ENCODE results near the gene TRIM15. TPM values are rescaled to one million over a fixed set of nuclear protein-coding genes. Genes with fewer than 3 reads are reported as not detected.

TRIM15 gene
- total and polyA plus RNA-seq, 10 donors, result 0.13 to 0.29 TPM; not detected in 8

- no peaks in the 10 kb centered on the region for H3K36me3 ChIP-seq
- 21 to 43% (median 23%) methylated on average over 3 of the region's 3 CpGs for WGBS, 5 donors
- H3K27ac ChIP-seq, result no peak overlapping the region
- peaks cover 0 to 22% (median 9%) of the 10 kb centered on the region in 6 donors for H3K4me1 ChIP-seq
- no peak for DNase-seq
- H3K4me3 ChIP-seq, result no peak overlapping the region
- TF ChIP-seq POLR2AphosphoS5 (IDR thresholded peaks at IDR 0.05), result no peak
- no peak for TF ChIP-seq CTCF (IDR thresholded peaks at IDR 0.05 in 8 of 11, conservative IDR thresholded peaks at IDR 0.05 in 3 of 11)
- peaks cover 0 to 19% (median 0%) of the 10 kb centered on the region in 7 donors for H3K27me3 ChIP-seq (replicated peaks in 1 of 7)
- intact Hi-C loops (cut with DNase I; ENCODE audit: low total_unique reads), result no loop called here
- no peaks in the 10 kb centered on the region for H3K9me3 ChIP-seq
These were observed 11.8 kb upstream of the TRIM15 start for GRCh38 chr6:30151580-30151979.

- intact Hi-C loops (cut with DNase I; ENCODE audit: low total_unique reads), result no loop called here
- no peaks in the 10 kb centered on the region for H3K36me3 ChIP-seq
- 64 to 87% (median 69%) methylated on average over 4 of the region's 4 CpGs for WGBS, 5 donors
- no peak for DNase-seq
- H3K4me3 ChIP-seq, result no peak overlapping the region
- no peaks in the 10 kb centered on the region for H3K9me3 ChIP-seq
- peaks cover 0 to 27% (median 12%) of the 10 kb centered on the region in 6 donors for H3K4me1 ChIP-seq
- peaks cover 0 to 14% (median 3%) of the 10 kb centered on the region in 7 donors for H3K27me3 ChIP-seq (replicated peaks in 1 of 7)
- no peak overlapping the region for H3K27ac ChIP-seq
- TF ChIP-seq POLR2A (IDR thresholded peaks at IDR 0.05) (no peak), POLR2AphosphoS5 (IDR thresholded peaks at IDR 0.05) (no peak), CTCF (IDR thresholded peaks at IDR 0.05 in 8 of 11, conservative IDR thresholded peaks at IDR 0.05 in 3 of 11) (no peak)
These were observed 11.2 kb upstream of the TRIM15 start for GRCh38 chr6:30152016-30152673.

GRCh38 chr6:30152910-30153610 lies 10.3 kb upstream of the TRIM15 start:
- no peak for TF ChIP-seq POLR2AphosphoS5 (IDR thresholded peaks at IDR 0.05)
- TF ChIP-seq POLR2A (IDR thresholded peaks at IDR 0.05), result no peak
- no peak for TF ChIP-seq CTCF (IDR thresholded peaks at IDR 0.05 in 8 of 11, conservative IDR thresholded peaks at IDR 0.05 in 3 of 11)
- Histone ChIP-seq H3K27me3 (replicated peaks in 1 of 7) (peaks cover 0 to 14% (median 0%) of the 10 kb centered on the region in 7 donors), H3K4me3 (no peak overlapping the region), H3K36me3 (no peaks in the 10 kb centered on the region), H3K9me3 (no peaks in the 10 kb centered on the region), H3K4me1 (peaks cover 0 to 28% (median 12%) of the 10 kb centered on the region in 6 donors), H3K27ac (no peak overlapping the region)
- 43 to 64% (median 56%) methylated on average over 3 of the region's 3 CpGs for WGBS, 5 donors
- intact Hi-C loops (cut with DNase I; ENCODE audit: low total_unique reads), result no loop called here
- DNase-seq, result no peak

- intact Hi-C loops (cut with DNase I; ENCODE audit: low total_unique reads), result no loop called here
- Histone ChIP-seq H3K4me1 (peaks cover 0 to 28% (median 12%) of the 10 kb centered on the region in 6 donors), H3K27me3 (replicated peaks in 1 of 7) (peaks cover 0 to 14% (median 0%) of the 10 kb centered on the region in 7 donors), H3K9me3 (no peaks in the 10 kb centered on the region), H3K27ac (no peak overlapping the region), H3K4me3 (no peak overlapping the region), H3K36me3 (no peaks in the 10 kb centered on the region)
- no peak for TF ChIP-seq POLR2AphosphoS5 (IDR thresholded peaks at IDR 0.05)
- DNase-seq, result no peak
- 90 to 94% (median 92%) methylated on average over 16 to 17 of the region's 17 CpGs for WGBS, 5 donors
These were observed 9.3 kb upstream of the TRIM15 start for GRCh38 chr6:30154061-30154460.
